K562 (cell line): ENCODE results near the gene CRYBA1. TPM values are rescaled to one million over a fixed set of nuclear protein-coding genes. Genes with fewer than 3 reads are reported as not detected.

Experiments
- ARID1B ChIP-seq: fragments of 450-650 bp; IDR thresholded peaks from 2 replicates; pipeline ENCODE4 v1.6.1; 2016; ENCODE audit warnings: antibody characterized with exemption, mild to moderate bottlenecking, inconsistent platforms
- ARNT ChIP-seq, 2 experiments: fragments of 450-650 bp; IDR thresholded peaks; 2 replicates each; pipeline ENCODE4 v1.6.1; 2016; ENCODE audit warnings: mild to moderate bottlenecking in 1 of 2
- ATF3 ChIP-seq, 2 experiments: fragments of 450-650 bp in 1 of 2; sonication (generic) in 1 of 2; formaldehyde crosslinking in 1 of 2; IDR thresholded peaks in 1 of 2; conservative IDR thresholded peaks in 1 of 2; 2 replicates each; pipeline versions ENCODE4 v1.6.1 to v1.8.1; 2016 to 2023; ENCODE audit warnings: mild to moderate bottlenecking in 2 of 2, moderate library complexity in 2 of 2, inconsistent platforms in 1 of 2, missing genetic modification reagents in 1 of 2
- BHLHE40 ChIP-seq: IDR thresholded peaks from 2 replicates; pipeline ENCODE4 v1.6.1; 2011; ENCODE audit warnings: low read length, improper control_type of control experiment
- LEF1 ChIP-seq: fragments of 450-650 bp; IDR thresholded peaks from 2 replicates; pipeline ENCODE4 v1.6.1; 2016; ENCODE audit warnings: mild to moderate bottlenecking
- MCM5 ChIP-seq: fragments of 450-650 bp; IDR thresholded peaks from 2 replicates; pipeline ENCODE4 v1.6.1; 2016; ENCODE audit warnings: low read depth
- ZNF280A ChIP-seq: fragments of 450-650 bp; IDR thresholded peaks from 2 replicates; pipeline ENCODE4 v1.6.1; 2018; ENCODE audit warnings: mild to moderate bottlenecking, low read depth; ENCODE audit not compliant: partially characterized antibody
- ZNF3 ChIP-seq: fragments of 250-450 bp; sonication (Bioruptor Pico); IDR thresholded peaks from 2 replicates; pipeline ENCODE4 v1.5.0; 2021; ENCODE audit warnings: mild to moderate bottlenecking, moderate library complexity
- ZNF407 ChIP-seq: fragments of 450-650 bp; IDR thresholded peaks from 2 replicates; pipeline ENCODE4 v1.6.1; 2016; ENCODE audit warnings: low read depth
- polyA plus RNA-seq, 8 experiments: library from polyadenylated mRNA; depleted of rRNA in 4 of 8; stranded (reverse) in 5 of 8; unstranded in 3 of 8; fragments of >200 nt; fragmentation: Nextera tagmentation in 2 of 8; fragmentation: Illumina TruSeq in 1 of 8; extraction: Ambion mirVana in 2 of 8; extraction: Trizol in 1 of 8; gene quantifications; 2 replicates each; pipeline versions ENCODE4 v1.2.1 to v1.2.3, GENCODE V29; 2011 to 2014; ENCODE audit warnings: inconsistent platforms in 1 of 8, missing spikeins in 1 of 8
- total RNA-seq, 7 experiments: library from RNA; depleted of rRNA in 6 of 7; stranded (reverse); fragments of >200 nt in 6 of 7; fragmentation: Illumina TruSeq in 2 of 7; extraction: Trizol in 2 of 7; gene quantifications; 2 replicates each; pipeline versions ENCODE4 v1.2.1 to v1.2.3, GENCODE V29; 2011 to 2021; ENCODE audit warnings: low replicate concordance in 1 of 7

CRYBA1 gene
- total and polyA plus RNA-seq, 9 of the 15 experiments (the other 6 are each of a cell fraction or from before 2014, with no cell fraction given), result not detected

- TF ChIP-seq ZNF407 (no peak), MCM5 (no peak), ZNF280A (no peak), ARID1B (0 out of 2 replicates have a peak, but pooled peaks have one; percentile 12), ARNT (IDR thresholded peaks at IDR 0.05) (no peak), ZNF3 (CRISPR knock-in tag) (no peak), ATF3 (IDR thresholded peaks at IDR 0.05) (peak; percentile 53; the same call in 1 of the 2 replicates), ATF3 (CRISPR knock-in tag; conservative IDR thresholded peaks at IDR 0.05) (no peak), LEF1 (no peak), BHLHE40 (no peak)
These were observed 34.0 kb upstream of the CRYBA1 start (continued) for GRCh38 chr17:29212681-29213121.
